NCI-H2227 (cell line): Measurements from ENCODE around the gene MYO15A.

Experiments
- DNase-seq: peaks from one replicate; lab custom pipeline; 2025; ENCODE audit not compliant: unreplicated experiment; lab: John Stamatoyannopoulos, UW

Gene MYO15A

GRCh38 chr17:18124345-18125126 lies 16.0 kb downstream of the MYO15A start:
- DNase-seq: no peak

DNA sequence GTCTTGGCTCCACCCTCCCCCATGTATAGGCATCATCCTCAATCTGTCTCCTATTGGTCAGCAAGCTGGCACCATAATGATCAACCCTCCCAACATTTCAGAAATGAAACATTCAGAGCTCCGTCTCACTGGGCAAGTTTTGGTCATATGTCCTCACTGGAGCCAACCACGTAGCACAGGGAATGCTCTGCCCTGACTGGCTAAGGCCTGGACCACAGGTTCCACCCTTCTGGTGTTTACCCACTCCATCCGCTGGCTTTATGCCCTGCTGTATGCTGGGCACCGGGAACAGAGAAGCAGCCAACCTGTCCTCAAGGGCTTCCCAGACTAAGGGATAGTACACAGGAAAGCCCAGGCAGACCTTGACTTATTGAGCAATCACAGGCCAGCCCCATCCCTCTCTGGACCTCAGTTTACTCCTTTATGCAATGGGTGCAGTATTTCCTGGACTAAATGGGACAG lies 20.5 kb downstream of the MYO15A start:
- DNase-seq: no peak

GRCh38 chr17:18132711-18133110 lies 24.2 kb downstream of the MYO15A start:
- no peak for DNase-seq

GRCh38 chr17:18136357-18136756 lies 27.8 kb downstream of the MYO15A start:
- no peak for DNase-seq

DNA sequence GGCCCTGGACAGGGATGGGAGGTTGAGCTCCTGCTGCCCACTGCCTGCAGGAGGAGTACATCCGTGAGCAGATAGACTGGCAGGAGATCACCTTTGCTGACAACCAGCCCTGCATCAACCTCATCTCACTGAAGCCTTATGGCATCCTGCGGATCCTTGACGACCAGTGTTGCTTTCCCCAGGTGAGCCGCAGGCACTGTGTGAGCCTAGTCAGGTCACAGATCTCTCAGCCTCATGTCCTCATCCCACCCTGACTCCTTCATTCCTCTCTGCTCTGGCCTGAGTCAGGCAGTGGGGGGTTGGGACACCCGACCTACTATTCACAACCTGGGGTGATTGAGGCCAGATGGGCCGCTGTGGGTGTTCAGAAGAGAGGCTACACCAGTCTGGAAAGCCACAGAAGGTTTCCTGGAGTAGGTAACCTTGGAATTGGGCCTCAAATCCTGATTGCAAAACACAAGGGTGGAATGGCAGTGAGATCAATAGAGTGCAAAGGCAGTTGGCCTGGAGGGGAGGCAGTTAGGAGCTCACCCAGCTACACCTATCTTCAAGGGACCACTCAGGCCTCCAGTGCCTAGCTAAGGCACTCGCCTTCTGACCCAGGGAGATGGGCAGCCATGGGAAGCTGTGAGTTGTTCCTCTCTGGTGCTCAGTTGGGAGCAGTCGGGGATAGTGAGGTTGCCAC lies 29.7 kb downstream of the MYO15A start:
- DNase-seq: no peak

GRCh38 chr17:18139092-18139491 lies 30.5 kb downstream of the MYO15A start:
- no peak for DNase-seq

DNA sequence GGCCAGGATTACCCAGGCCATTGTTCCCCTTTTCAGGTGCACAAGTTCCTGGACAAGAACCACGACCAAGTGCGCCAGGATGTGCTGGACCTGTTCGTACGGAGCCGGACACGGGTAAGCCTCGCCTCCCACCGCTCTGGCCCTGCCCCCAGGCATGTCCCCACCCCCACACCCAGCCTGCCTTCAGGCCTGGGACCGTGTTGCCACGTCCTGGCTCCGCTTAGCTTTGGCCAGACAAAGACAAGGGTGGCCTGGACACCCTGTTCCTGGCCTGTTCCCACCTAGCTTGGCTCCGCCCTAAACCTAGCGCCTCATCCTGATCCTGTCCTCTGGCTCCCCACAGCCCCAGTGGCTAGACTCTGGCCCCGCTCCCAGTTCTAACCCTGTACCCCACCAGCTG lies 30.9 kb downstream of the MYO15A start:
- DNase-seq: no peak

GRCh38 chr17:18139949-18140348 lies 31.4 kb downstream of the MYO15A start:
- no peak for DNase-seq

DNA sequence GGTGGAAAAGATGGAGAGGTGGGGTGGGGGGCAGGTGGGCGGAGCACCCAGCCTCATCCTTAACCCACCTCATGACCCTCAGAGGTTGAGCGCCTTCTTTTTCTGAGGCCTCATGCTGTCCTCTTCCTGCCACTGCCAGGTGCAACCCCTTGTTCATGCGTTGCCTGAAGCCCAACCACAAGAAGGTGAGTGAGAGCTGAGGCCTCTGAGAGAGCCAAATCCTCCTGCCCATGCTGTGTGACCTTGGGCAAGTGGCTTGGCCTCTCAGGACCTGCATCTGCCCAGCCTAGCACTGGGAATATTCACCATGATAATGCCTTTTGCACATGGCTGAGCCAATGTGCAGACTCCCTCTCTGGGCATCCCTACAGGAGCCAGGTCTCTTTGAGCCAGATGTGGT lies 32.1 kb downstream of the MYO15A start:
- DNase-seq: no peak

- peak; percentile 59 for DNase-seq
Observed at GRCh38 chr17:18141210-18141803, 32.8 kb downstream of the MYO15A start.

- no peak for DNase-seq
Observed at GRCh38 chr17:18142417-18142816, 33.9 kb downstream of the MYO15A start.

- DNase-seq: no peak
Observed at GRCh38 chr17:18143044-18143936, 34.7 kb downstream of the MYO15A start.

DNA sequence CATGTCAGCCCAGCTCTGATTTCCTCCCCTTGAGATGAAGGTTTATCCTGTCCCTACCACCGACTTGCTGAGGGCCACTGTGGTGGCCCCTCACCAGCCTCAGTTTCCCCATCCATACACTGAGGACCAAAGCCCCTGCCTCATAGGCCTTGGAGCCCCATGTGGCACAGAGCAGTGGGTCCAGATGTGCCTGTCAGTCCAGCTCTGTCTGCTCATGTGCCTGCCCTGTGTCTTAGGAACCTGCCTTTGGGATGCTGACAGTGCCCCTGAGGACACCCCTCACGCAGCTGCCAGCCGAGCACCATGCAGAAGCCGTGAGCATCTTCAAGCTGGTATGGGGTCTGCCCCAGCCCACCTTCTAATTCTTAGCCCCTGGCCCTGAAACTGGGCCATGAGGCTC lies 35.7 kb downstream of the MYO15A start:
- no peak for DNase-seq

- no peak for DNase-seq
Observed at GRCh38 chr17:18144855-18145254, 36.3 kb downstream of the MYO15A start.

DNA sequence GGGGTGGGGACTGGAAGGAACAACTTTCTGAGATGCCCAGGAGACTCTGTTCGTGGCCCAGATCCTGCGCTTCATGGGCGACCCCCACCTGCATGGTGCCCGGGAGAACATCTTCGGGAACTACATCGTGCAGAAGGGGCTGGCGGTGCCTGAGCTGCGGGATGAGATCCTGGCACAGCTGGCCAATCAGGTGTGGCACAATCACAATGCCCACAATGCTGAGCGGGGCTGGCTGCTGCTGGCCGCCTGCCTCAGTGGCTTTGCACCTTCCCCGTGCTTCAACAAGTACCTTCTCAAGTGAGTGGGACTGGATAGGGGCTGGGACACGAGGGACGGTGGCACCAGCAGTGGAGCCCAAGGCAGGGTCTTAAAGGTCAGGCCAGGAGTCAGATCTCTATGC lies 37.3 kb downstream of the MYO15A start:
- DNase-seq: no peak

GRCh38 chr17:18146259-18146658 lies 37.7 kb downstream of the MYO15A start:
- DNase-seq: no peak

DNA sequence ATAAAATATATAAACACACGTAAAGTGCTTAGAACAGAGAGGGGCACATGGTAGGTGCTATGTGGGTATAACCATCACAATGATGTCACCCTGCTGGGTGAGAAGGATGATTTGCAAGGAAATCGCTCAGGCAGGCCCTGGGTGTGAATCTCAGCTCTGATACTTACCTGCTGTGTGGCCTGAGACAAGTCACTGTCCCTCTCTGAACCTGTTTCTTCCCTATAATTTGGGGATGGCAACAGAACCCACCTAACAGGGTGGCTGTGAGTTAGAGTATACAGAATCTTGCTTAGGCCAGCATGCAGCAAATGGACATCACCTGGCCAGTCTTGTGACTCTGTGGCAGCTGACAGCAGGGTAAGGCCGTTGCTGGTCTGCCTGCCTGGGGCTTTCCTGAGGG lies 38.4 kb downstream of the MYO15A start:
- DNase-seq: no peak

DNA sequence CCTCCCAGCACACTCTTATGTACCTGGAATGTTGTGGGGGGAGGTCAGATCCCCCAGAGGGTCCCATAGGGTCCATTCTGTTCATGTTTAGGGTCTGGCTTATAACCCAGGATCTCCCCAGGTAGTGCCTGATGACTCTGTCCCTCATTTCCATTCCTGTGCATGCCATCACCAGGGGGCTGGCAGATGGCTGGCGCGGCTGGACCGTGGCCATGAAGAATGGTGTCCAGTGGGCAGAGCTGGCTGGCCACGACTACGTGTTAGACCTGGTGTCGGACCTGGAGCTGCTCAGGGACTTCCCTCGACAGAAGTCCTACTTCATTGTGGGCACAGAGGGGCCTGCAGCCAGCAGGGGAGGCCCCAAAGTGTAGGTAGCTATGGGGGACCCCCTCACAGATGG lies 40.0 kb downstream of the MYO15A start:
- DNase-seq: no peak

GRCh38 chr17:18151290-18151689 lies 42.7 kb downstream of the MYO15A start:
- no peak for DNase-seq

GRCh38 chr17:18155179-18155578 lies 46.6 kb downstream of the MYO15A start:
- no peak for DNase-seq
